ENCODE measurements around the gene FGF14.

Gene FGF14

GRCh38 chr13:102361113-102361512 is 40.7 kb downstream of the FGF14 start:
- DNase-seq, result no peak

- no peak for DNase-seq
Measured at GRCh38 chr13:102359264-102359663, 42.6 kb downstream of the FGF14 start.

- no peak for DNase-seq
Measured at GRCh38 chr13:102355251-102355650, 46.6 kb downstream of the FGF14 start.

GRCh38 chr13:102354011-102354410 is 47.8 kb downstream of the FGF14 start:
- no peak for DNase-seq

GRCh38 chr13:102351521-102351920 is 50.3 kb downstream of the FGF14 start:
- no peak for DNase-seq

GRCh38 chr13:102347490-102347889 is 54.4 kb downstream of the FGF14 start:
- DNase-seq, result no peak

GRCh38 chr13:102346769-102347168 is 55.1 kb downstream of the FGF14 start:
- no peak for DNase-seq

GRCh38 chr13:102344410-102344809 is 57.4 kb downstream of the FGF14 start:
- no peak for DNase-seq

GRCh38 chr13:102333320-102334198 is 68.3 kb downstream of the FGF14 start:
- DNase-seq, result no peak

- DNase-seq, result no peak
Measured at GRCh38 chr13:102328909-102329308, 72.9 kb downstream of the FGF14 start.

GRCh38 chr13:102327119-102327617 is 74.7 kb downstream of the FGF14 start:
- DNase-seq, result no peak

GRCh38 chr13:102326381-102327118 is 75.3 kb downstream of the FGF14 start:
- DNase-seq, result no peak

- no peak for DNase-seq
Measured at GRCh38 chr13:102325321-102325720, 76.5 kb downstream of the FGF14 start.

- DNase-seq, result no peak
Measured at GRCh38 chr13:102323505-102323904, 78.3 kb downstream of the FGF14 start.

GRCh38 chr13:102323012-102323411 is 78.8 kb downstream of the FGF14 start:
- no peak for DNase-seq

GRCh38 chr13:102322211-102322610 is 79.6 kb downstream of the FGF14 start:
- DNase-seq, result no peak

- DNase-seq, result no peak
Measured at GRCh38 chr13:102318233-102318632, 83.6 kb downstream of the FGF14 start.

GRCh38 chr13:102317593-102317992 is 84.3 kb downstream of the FGF14 start:
- no peak for DNase-seq

GRCh38 chr13:102316732-102317131 is 85.1 kb downstream of the FGF14 start:
- DNase-seq, result no peak

GRCh38 chr13:102312841-102313240 is 89.0 kb downstream of the FGF14 start:
- DNase-seq, result no peak

- DNase-seq, result no peak
Measured at GRCh38 chr13:102311901-102312300, 89.9 kb downstream of the FGF14 start.

GRCh38 chr13:102311419-102311796 is 90.4 kb downstream of the FGF14 start:
- no peak for DNase-seq

GRCh38 chr13:102310691-102311418 is 91.0 kb downstream of the FGF14 start:
- no peak for DNase-seq
